Activated naive CD4-positive, alpha-beta T cell treated with anti-CD3 and anti-CD28 coated beads, Interleukin-2, amount 10 ng/mL, durations not matched to agents 7 days and 5 days (primary cell): ENCODE results near the gene GNG2.
"Not testable (repeated sequence)": the region's sequence is repeated elsewhere in the genome, so short reads cannot be mapped to it uniquely, and the experiment has no call there.

ENCODE experiments used
- CTCF ChIA-PET: fragments of 350-600 bp; sonication (Branson Sonifier 250); formaldehyde crosslinking; loops from one replicate; lab custom pipeline; 2021; ENCODE audit warnings: antibody characterized with exemption; lab: Charles Lee
- DNase-seq: peaks from one replicate; pipeline ENCODE4 v3.0.0-alpha.2; 2020
- H3K27ac Mint-ChIP-seq: one replicate; pipeline ENCODE4 v1.8.0; 2021; ENCODE audit warnings: mild to moderate bottlenecking, moderate library complexity, mixed read lengths
- H3K27me3 Mint-ChIP-seq: one replicate; pipeline ENCODE4 v1.8.0; 2021; ENCODE audit warnings: mild to moderate bottlenecking, mixed read lengths
- H3K36me3 Mint-ChIP-seq: one replicate; pipeline ENCODE4 v1.8.0; 2021; ENCODE audit warnings: mixed read lengths
- H3K4me1 Mint-ChIP-seq: one replicate; pipeline ENCODE4 v1.8.0; 2021; ENCODE audit warnings: mixed read lengths
- H3K4me3 Mint-ChIP-seq: one replicate; pipeline ENCODE4 v1.8.0; 2021; ENCODE audit warnings: mild to moderate bottlenecking, moderate library complexity, mixed read lengths
- H3K9me3 Mint-ChIP-seq: one replicate; pipeline ENCODE4 v1.8.0; 2021; ENCODE audit warnings: mixed read lengths

The GNG2 gene

DNA sequence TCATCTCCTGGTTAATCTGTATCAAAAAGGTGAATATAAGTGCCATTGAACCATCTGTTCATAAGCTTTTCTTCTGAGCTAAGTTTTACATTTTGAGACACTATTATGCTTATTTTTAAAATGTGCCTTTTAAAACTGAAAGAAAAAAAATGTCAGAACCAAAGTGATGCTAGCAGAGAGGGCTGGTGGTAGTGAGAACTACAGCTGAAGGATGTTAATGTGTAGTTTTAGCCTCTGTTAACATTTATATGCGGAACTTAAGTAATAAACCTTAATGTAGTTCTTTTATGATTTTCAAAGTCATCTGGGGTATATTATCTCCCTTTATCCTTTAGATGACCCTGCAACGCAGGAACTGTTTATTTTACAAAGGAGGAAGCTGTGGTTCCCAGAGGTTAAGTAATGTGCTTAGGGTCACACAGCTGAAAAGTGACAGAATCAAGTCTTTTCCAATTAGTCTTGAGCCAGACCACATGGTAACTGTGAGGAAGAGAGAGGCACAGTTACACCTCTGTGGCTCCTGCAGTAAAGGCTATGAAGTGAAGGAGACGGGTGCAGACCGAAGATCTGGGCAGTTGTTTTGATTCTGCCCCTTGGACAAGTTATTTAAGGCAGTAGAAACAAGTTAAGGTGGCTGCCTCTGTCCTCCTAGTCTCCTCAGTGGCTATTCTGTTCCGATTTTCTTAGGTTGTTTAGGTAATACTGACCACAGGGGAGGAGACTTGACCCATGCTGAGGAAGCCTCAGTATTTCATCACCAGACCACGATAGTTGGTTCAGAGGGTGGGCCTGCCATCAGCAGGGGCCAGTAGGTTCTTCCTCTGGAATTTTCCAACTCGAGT, 23.9 kb downstream of the GNG2 start:
- H3K27ac Mint-ChIP-seq: peak overlapping the region; percentile 74
- no peaks in the 10 kb centered on the region for H3K27me3 Mint-ChIP-seq
- DNase-seq: no peak
- H3K9me3 Mint-ChIP-seq: no peaks in the 10 kb centered on the region
- CTCF ChIA-PET: interaction anchor here (0.6 to 1.0 kb wide), 2 partner anchors 57 to 71 kb away, joined by 3 to 4 read pairs; no protein-coding TSS in a partner anchor
- peaks cover 69% of the 10 kb centered on the region for H3K36me3 Mint-ChIP-seq
- no peak overlapping the region for H3K4me3 Mint-ChIP-seq
- peaks cover 68% of the 10 kb centered on the region for H3K4me1 Mint-ChIP-seq

DNA sequence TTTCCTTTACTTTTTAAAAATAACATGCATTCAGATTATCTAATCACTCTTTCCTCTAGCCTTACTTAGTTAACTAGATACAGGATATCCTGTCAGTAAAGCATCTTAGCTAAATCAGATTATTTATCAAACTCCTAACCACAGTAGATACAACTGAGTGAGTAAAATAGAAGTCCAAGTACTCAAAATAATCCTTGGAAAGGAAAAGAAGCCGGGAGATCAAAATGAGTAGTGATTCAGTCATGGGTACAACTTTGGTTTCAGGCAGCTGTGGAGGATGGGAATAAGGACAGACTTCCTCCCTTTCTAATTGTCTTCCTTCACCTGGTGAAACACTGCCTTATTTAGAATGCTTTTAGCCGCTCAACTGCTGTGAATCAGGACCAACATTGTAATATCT, 29.4 kb downstream of the GNG2 start:
- no peaks in the 10 kb centered on the region for H3K27me3 Mint-ChIP-seq
- H3K4me3 Mint-ChIP-seq: no peak overlapping the region
- H3K36me3 Mint-ChIP-seq: peaks cover 58% of the 10 kb centered on the region
- H3K9me3 Mint-ChIP-seq: no peaks in the 10 kb centered on the region
- peaks cover 56% of the 10 kb centered on the region for H3K4me1 Mint-ChIP-seq
- CTCF ChIA-PET: interaction anchor here (1.4 kb wide), 1 partner anchor 10 kb away, joined by 3 read pairs; no protein-coding TSS in a partner anchor
- peak overlapping the region; percentile 29 for H3K27ac Mint-ChIP-seq
- DNase-seq: no peak

DNA sequence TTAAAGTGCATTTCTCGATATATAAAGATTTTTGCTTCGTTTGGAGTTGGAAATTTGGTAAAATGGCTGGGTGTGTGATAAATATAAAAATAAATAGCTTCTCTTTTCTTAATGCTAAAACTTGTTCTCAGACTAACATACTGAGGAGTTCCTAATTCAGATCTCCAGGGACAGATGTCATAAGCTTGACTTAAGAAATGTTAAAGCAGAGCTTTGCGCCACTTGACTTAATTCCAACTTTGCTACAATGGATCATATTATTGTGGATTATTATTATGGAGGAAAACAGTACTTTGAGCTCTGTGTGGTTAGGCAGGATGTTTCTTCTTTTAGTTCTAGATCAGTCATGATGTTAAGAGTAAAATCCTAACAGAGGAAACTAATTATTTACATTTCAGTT, 33.8 kb downstream of the GNG2 start:
- Mint-ChIP-seq H3K9me3 (no peaks in the 10 kb centered on the region), H3K27me3 (no peaks in the 10 kb centered on the region), H3K4me3 (no peak overlapping the region), H3K27ac (no peak overlapping the region), H3K4me1 (peaks cover 35% of the 10 kb centered on the region), H3K36me3 (peaks cover 67% of the 10 kb centered on the region)
- CTCF ChIA-PET: interaction anchor here (0.7 kb wide), 1 partner anchor 65 kb away, joined by 3 read pairs; no protein-coding TSS in a partner anchor
- no peak for DNase-seq

DNA sequence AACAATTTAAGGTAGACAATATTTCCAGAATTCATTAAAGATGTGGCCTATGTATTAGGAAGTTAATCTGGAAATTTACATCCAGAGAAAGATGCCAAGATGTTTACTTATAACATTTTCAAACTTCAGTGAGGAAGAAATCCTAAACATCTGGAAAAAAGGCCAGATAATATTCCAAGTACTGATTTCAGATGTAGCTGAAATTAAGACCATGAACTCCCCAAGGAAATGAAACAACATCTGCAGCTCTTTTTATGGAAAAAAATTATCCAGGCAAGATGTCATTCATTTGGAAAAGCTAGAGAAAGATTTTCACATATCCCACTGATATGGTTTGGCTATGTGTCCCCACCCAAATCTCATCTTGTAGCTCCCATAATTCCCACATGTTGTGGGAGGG, 35.0 kb downstream of the GNG2 start:
- CTCF ChIA-PET: no interaction called here

DNA sequence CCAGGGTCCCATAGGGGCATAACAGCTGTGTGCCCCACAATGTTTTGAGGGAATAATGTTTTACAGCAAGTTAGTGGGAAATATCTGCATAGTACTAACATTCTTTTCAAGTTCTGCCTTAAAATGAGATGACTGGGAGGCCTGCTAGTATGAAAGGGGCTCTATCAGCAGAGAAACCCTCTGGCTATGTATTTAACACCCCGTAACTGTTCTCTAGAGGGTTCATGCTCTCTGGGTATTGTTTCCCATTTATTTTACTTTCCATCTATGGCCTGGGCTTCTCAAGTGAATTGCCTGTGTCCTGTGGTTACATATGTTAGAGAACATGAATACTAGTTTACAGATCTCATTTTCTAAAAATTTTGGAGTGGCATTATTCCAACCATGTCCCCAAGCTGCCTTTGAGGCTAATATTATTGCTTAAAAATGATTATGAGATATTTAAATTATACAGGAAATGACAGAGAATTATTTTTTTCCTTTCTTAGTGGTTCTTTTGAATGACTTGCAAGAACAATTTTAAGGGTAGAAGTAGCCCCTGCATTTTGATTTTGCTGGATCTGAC, 37.5 kb downstream of the GNG2 start:
- H3K4me3 Mint-ChIP-seq: no peak overlapping the region
- H3K36me3 Mint-ChIP-seq: peaks cover 71% of the 10 kb centered on the region
- peaks cover 24% of the 10 kb centered on the region for H3K4me1 Mint-ChIP-seq
- no peaks in the 10 kb centered on the region for H3K9me3 Mint-ChIP-seq
- H3K27me3 Mint-ChIP-seq: no peaks in the 10 kb centered on the region
- CTCF ChIA-PET: no interaction called here
- no peak overlapping the region for H3K27ac Mint-ChIP-seq
- DNase-seq: no peak

More for the DNA sequence above, 35.0 kb downstream of the GNG2 start:
- Mint-ChIP-seq H3K27ac (no peak overlapping the region), H3K4me3 (no peak overlapping the region), H3K27me3 (no peaks in the 10 kb centered on the region), H3K9me3 (no peaks in the 10 kb centered on the region), H3K4me1 (peaks cover 26% of the 10 kb centered on the region), H3K36me3 (peaks cover 70% of the 10 kb centered on the region)
- no peak for DNase-seq

DNA sequence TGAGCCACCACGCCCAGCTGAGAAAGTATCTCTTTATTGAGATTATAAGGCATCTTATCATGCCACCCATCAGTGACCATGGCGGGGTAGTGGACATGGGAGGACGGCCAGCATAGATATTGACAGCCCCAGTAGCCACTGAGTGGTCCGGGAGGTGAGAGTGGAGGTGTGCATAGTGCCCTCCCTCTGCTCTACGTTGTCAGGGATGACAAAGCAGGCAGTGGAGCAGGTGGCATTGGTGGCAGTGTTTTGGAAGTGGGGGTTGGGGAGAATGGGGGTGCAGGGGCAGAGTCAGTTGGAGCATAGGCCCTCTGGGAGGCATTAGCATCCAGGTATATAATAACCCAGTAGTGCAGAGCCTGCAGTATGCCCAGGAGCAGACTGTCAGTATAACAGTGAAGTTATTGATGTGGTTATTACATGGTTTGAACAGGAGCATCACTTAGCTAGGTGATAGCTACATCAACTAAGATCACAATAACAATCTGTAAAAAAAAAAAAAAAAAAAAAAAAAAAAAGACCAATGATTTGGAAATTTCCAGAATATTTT, 41.1 kb downstream of the GNG2 start:
- no peak for DNase-seq
- Mint-ChIP-seq H3K36me3 (peaks cover 84% of the 10 kb centered on the region), H3K4me1 (peaks cover 28% of the 10 kb centered on the region), H3K4me3 (no peak overlapping the region), H3K9me3 (peaks cover 23% of the 10 kb centered on the region), H3K27me3 (no peaks in the 10 kb centered on the region), H3K27ac (peak overlapping the region; percentile 60)
- CTCF ChIA-PET: no interaction called here

DNA sequence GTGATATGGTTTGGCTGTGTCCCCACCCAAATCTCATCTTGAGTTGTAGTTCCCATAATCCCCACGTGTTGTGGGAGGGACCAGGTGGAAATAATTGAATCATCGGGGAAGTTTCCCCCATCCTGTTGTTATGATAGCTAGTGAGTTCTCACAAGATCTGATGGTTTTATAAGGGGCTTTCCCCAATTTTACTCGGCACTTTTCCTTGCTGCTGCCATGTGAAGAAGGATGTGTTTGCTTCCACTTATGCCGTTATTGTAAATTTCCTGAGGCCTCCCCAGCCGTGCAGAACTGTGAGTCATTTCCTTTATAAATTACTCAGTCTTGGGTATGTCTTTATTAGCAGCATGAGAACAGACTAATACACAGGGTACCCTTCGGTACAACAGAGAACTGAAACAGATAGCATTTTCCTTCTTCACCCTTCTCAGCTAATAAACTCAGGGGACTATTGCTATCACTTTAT, 45.3 kb downstream of the GNG2 start:
- Mint-ChIP-seq H3K27ac (peak overlapping the region; percentile 80), H3K4me1 (peaks cover 25% of the 10 kb centered on the region), H3K9me3 (peaks cover 23% of the 10 kb centered on the region), H3K36me3 (peaks cover 77% of the 10 kb centered on the region)
- CTCF ChIA-PET, H3K27me3 Mint-ChIP-seq, H3K4me3 Mint-ChIP-seq: not testable (repeated sequence)
- DNase-seq: peak; percentile 45

DNA sequence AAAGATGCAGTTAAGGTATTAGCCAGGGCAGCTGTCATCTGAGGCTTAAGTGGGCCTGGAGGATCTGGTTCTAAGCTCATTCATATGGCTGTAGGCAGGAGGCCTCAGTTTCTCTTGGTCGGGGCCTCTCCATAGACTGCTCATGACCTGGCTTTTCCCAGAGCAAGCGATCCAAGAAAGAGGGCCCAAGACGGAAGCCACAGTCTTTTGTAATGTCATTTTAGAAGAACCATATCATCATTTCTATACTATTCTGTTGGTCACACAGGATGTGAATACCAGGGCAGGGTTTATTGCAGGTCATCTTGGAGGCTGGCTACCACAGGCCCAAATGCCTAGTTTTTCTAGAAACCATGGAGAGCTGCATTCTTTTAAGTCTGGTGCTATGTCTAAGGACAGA, 47.7 kb downstream of the GNG2 start:
- Mint-ChIP-seq H3K36me3 (peaks cover 80% of the 10 kb centered on the region), H3K27ac (no peak overlapping the region), H3K9me3 (peaks cover 23% of the 10 kb centered on the region), H3K4me3 (no peak overlapping the region), H3K4me1 (peaks cover 34% of the 10 kb centered on the region), H3K27me3 (no peaks in the 10 kb centered on the region)
- no peak for DNase-seq
- CTCF ChIA-PET: no interaction called here

DNA sequence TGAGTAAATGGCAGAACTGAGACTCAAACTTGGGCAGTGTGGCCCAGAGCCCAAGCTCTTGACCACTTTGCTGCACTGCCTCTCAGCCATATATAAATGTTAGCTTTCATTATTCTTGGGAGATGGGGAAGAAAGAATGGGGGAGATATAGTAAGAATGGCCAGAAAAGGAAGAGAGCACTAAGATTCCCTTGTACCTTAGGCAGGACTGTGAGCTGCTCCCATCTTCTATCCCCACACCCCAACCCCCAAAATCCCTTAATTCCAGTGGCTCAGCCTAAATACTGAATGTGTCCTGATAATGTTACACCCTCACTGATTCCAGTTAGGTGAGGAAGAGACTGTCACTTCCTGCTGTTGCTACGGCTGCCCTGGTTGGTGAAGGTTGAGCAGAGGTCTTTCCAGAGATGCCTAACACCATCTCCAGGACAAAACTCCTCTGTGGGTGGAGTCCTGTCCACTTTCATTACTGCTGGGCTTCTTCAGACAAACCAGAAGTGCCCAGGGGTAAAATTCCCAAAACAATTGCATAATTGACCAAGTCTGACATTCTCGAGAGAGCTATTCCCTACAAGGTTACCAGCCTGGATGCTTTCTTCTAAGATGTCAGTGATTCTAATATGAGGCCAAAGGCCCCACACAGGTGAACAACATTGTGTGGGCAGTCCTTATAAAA, 51.8 kb downstream of the GNG2 start:
- Mint-ChIP-seq H3K27me3 (no peaks in the 10 kb centered on the region), H3K4me3 (no peak overlapping the region), H3K36me3 (peaks cover 78% of the 10 kb centered on the region), H3K9me3 (no peaks in the 10 kb centered on the region), H3K27ac (no peak overlapping the region), H3K4me1 (peaks cover 52% of the 10 kb centered on the region)
- CTCF ChIA-PET: interaction anchor here (1.5 kb wide), 1 partner anchor 67 kb away, joined by 3 read pairs; no protein-coding TSS in a partner anchor
- no peak for DNase-seq

DNA sequence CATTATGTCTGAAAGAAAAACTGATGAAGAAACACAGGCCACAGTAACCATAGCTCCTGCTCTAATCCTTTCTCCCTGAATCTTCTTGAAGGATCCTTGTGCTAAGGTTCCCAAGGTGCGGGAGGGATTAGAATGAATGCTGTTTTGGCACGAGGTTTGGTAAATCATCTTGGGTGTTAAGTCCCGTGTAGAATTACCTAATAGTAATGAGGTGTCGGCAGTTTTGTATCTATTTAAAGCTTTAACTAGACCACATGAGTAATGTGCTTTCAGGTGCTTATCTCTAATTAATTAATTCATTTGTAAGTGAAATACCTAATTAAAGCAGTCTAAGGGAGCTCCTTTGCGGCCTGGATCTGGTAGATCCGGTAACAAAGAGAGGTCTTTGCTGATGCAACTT, 53.9 kb downstream of the GNG2 start:
- Mint-ChIP-seq H3K27ac (no peak overlapping the region), H3K4me3 (no peak overlapping the region), H3K36me3 (peaks cover 64% of the 10 kb centered on the region)

DNA sequence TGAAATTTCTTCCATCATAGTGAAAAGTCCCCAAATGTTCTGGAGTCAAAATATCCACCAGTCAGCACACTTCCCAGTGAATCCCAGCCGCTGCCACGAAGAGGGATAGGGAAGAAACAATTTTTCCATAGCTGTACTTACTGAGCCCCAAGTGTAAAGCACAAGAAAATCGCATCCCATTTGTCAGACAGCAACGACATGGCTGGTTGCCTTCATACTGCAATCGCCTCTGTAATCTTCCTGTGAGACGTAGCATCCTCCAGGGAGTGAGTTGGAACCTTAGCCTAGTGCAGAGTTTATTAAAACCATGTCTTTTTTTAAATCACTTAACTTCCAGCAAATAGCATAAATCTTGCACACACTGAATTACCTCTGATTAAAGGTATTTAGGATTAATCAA, 56.8 kb downstream of the GNG2 start:
- Mint-ChIP-seq H3K27ac (no peak overlapping the region), H3K4me3 (no peak overlapping the region), H3K9me3 (no peaks in the 10 kb centered on the region), H3K36me3 (peaks cover 62% of the 10 kb centered on the region), H3K4me1 (peaks cover 41% of the 10 kb centered on the region), H3K27me3 (no peaks in the 10 kb centered on the region)
- DNase-seq: no peak
- CTCF ChIA-PET: no interaction called here

More for the DNA sequence above, 53.9 kb downstream of the GNG2 start:
- DNase-seq: no peak
- CTCF ChIA-PET: interaction anchor here (0.9 to 1.5 kb wide), 2 partner anchors 10 to 47 kb away, joined by 3 to 4 read pairs; no protein-coding TSS in a partner anchor
- Mint-ChIP-seq H3K9me3 (no peaks in the 10 kb centered on the region), H3K4me1 (peaks cover 52% of the 10 kb centered on the region), H3K27me3 (no peaks in the 10 kb centered on the region)

DNA sequence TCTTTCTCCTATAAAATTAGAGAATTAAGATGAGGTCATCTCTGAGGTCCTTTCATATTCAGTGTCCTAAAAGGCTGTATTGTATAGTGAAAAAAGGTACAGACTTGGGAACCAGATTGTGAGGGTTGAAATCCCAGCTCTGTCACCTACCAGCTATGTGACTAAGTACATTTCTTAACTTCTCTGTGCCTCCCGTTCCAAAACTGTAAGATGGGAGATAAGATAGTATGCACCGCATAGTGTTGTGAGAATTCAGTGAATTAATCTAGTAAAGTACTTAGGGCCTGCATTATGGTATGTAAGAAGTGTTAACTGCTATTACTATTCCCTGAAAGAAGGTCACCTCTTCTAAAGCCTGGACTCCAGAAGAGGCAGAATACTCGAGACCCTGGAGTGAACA, 60.6 kb downstream of the GNG2 start:
- H3K27me3 Mint-ChIP-seq: no peaks in the 10 kb centered on the region
- DNase-seq: no peak
- H3K9me3 Mint-ChIP-seq: no peaks in the 10 kb centered on the region
- H3K36me3 Mint-ChIP-seq: peaks cover 52% of the 10 kb centered on the region
- no peak overlapping the region for H3K27ac Mint-ChIP-seq
- no peak overlapping the region for H3K4me3 Mint-ChIP-seq
- CTCF ChIA-PET: interaction anchor here (0.6 kb wide), 1 partner anchor 56 kb away, joined by 3 read pairs; no protein-coding TSS in a partner anchor
- peaks cover 29% of the 10 kb centered on the region for H3K4me1 Mint-ChIP-seq

DNA sequence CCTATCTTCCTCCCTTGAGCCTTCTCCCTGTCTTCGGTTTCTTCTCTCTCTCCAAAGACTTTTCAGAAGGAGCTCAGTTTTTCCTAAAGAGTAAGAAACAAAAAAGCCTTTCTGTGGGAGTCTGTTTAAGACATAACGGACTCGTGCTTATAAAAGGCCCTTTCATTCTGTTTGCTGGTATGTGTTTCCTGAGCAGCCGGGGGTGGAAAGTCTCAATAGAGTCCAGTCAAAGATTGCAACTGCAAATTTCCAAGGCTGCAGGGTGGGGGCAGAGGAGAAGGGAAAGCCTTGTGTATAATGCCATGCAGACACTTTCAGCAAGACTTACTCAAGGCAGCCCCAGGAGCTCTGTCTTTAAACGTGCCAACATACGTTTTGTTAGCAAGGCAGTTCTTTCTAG, 62.2 kb downstream of the GNG2 start:
- H3K4me3 Mint-ChIP-seq: no peak overlapping the region
- CTCF ChIA-PET: no interaction called here
- H3K27me3 Mint-ChIP-seq: no peaks in the 10 kb centered on the region
- H3K9me3 Mint-ChIP-seq: no peaks in the 10 kb centered on the region
- no peak for DNase-seq
- peaks cover 25% of the 10 kb centered on the region for H3K4me1 Mint-ChIP-seq
- no peak overlapping the region for H3K27ac Mint-ChIP-seq
- peaks cover 52% of the 10 kb centered on the region for H3K36me3 Mint-ChIP-seq

DNA sequence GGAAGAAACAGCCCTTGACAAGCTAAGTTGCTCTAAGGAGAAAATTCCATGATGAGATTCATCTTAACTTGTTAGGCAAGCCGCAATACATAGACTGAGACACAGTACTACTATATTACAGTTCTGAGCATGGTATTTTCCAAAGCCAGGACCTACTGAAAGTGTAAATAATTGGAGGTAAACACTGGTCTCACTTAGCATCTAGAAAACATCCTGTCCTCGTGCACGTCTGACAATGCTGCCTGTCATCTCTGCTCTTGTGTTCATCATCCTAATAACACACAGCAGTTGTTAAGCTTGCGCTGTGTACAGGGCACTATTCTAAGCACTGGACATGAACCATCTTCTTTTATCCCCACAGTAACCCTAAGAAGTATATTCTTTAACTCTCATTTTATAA, 64.2 kb downstream of the GNG2 start:
- no peak overlapping the region for H3K4me3 Mint-ChIP-seq
- no peak for DNase-seq
- no peak overlapping the region for H3K27ac Mint-ChIP-seq
- no peaks in the 10 kb centered on the region for H3K9me3 Mint-ChIP-seq
- peaks cover 37% of the 10 kb centered on the region for H3K4me1 Mint-ChIP-seq
- H3K36me3 Mint-ChIP-seq: peaks cover 56% of the 10 kb centered on the region
- CTCF ChIA-PET: interaction anchor here (0.9 kb wide), 2 partner anchors 10 to 20 kb away, joined by 3 to 4 read pairs; no protein-coding TSS in a partner anchor
- no peaks in the 10 kb centered on the region for H3K27me3 Mint-ChIP-seq
